ENCODE measurements around the gene GALNT17. TPM values are rescaled to one million over a fixed set of nuclear protein-coding genes. Genes with fewer than 3 reads are reported as not detected.

GALNT17 gene
- total RNA-seq, 1 experiment from 2014 or later, result not detected

DNA sequence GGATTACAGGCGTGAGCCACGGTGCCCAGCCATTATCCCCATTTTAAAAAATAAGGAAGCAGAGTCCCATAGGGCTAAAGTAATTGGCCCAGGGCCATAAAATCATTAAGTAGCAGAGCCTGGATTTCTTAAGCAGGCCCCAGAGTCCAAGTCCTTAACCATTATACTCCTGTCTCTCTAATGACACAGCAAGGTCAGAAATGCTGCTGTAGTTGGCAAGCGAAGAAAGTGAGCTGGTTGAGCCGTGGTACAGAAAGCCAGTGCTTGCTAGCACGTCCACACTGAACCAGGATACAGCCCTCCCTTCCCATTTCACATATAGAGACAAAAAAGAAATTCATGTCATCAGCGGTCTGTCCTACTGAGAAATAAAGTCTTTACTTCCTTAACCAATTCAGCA, 562.7 kb downstream of the GALNT17 start:
- POLR2A ChIA-PET (ENCODE audit: unreplicated experiment), result no interaction called here

DNA sequence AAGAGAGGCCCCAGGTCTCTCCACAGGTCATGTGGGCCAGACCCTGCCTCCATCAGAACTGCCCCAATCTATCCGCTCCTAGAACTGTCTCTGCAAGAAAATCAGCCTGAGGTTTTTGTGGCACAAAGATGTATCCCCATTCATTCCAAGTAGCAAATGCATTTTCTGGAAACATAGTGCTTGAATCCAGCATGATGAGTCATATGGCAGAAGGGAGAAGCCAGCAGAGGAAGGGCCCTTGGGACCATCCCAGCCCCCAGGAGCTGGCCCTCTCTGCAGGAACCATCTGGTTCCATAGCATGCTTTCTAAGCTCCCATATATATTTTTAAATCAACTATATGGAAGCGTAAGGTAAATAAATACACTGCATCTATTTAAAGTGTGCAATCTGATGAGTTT, 563.2 kb downstream of the GALNT17 start:
- no peak overlapping the region for H2AFZ ChIP-seq (ENCODE audit: low read length)
- H4K20me1 ChIP-seq (ENCODE audit: low read length), result no peaks in the 10 kb centered on the region
- H3K27ac ChIP-seq (ENCODE audit: low read length), result no peak overlapping the region
- CTCF ChIA-PET, result no interaction called here
- TF ChIP-seq, protein P1, sequence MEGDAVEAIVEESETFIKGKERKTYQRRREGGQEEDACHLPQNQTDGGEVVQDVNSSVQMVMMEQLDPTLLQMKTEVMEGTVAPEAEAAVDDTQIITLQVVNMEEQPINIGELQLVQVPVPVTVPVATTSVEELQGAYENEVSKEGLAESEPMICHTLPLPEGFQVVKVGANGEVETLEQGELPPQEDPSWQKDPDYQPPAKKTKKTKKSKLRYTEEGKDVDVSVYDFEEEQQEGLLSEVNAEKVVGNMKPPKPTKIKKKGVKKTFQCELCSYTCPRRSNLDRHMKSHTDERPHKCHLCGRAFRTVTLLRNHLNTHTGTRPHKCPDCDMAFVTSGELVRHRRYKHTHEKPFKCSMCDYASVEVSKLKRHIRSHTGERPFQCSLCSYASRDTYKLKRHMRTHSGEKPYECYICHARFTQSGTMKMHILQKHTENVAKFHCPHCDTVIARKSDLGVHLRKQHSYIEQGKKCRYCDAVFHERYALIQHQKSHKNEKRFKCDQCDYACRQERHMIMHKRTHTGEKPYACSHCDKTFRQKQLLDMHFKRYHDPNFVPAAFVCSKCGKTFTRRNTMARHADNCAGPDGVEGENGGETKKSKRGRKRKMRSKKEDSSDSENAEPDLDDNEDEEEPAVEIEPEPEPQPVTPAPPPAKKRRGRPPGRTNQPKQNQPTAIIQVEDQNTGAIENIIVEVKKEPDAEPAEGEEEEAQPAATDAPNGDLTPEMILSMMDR (conservative IDR thresholded peaks at IDR 0.05; ENCODE audit: low read depth, low read length), result no peak
- TF ChIP-seq EZH2 (IDR thresholded peaks at IDR 0.05; ENCODE audit: low read length, unreplicated experiment), result no peak
- TF ChIP-seq EZH2phosphoT487 (IDR thresholded peaks at IDR 0.05; ENCODE audit: borderline replicate concordance, low read length), result no peak
- H3F3A ChIP-seq (ENCODE audit: low read length, unreplicated experiment), result no peaks in the 10 kb centered on the region
- DNase-seq, result no peak
- no peak overlapping the region for H3K9ac ChIP-seq (ENCODE audit: low read length)
- ATAC-seq, result no peak
- H3K9me3 ChIP-seq (ENCODE audit: low read length), result no peaks in the 10 kb centered on the region
- no peaks in the 10 kb centered on the region for H3K36me3 ChIP-seq (ENCODE audit: low read depth, low read length)
- POLR2A ChIA-PET (ENCODE audit: unreplicated experiment), result no interaction called here
- no peaks in the 10 kb centered on the region for H3K79me2 ChIP-seq (ENCODE audit: low read length)
- no peaks in the 10 kb centered on the region for H3K27me3 ChIP-seq (ENCODE audit: low read length)
- no TSS peak for BruUV-seq (replicated peaks)
- no peaks in the 10 kb centered on the region for H3K9me2 ChIP-seq (replicated peaks; ENCODE audit: low read length)
- no peak overlapping the region for H3K4me3 ChIP-seq (ENCODE audit: low read length)
- intact Hi-C loops (cut with micrococcal nuclease), result no loop called here
- no peaks in the 10 kb centered on the region for H3K4me1 ChIP-seq (ENCODE audit: insufficient read depth, low read length)
- no peak overlapping the region for H3K4me2 ChIP-seq (ENCODE audit: low read length)

More for the DNA sequence above, 562.7 kb downstream of the GALNT17 start:
- Histone ChIP-seq H3K27ac (ENCODE audit: low read length) (no peak overlapping the region), H3K4me1 (ENCODE audit: insufficient read depth, low read length) (no peaks in the 10 kb centered on the region), H3K27me3 (ENCODE audit: low read length) (no peaks in the 10 kb centered on the region), H3K4me3 (ENCODE audit: low read length) (no peak overlapping the region), H3K36me3 (ENCODE audit: low read depth, low read length) (no peaks in the 10 kb centered on the region), H4K20me1 (ENCODE audit: low read length) (no peaks in the 10 kb centered on the region), H3K9ac (ENCODE audit: low read length) (no peak overlapping the region), H2AFZ (ENCODE audit: low read length) (no peak overlapping the region), H3K4me2 (ENCODE audit: low read length) (no peak overlapping the region), H3K9me2 (replicated peaks; ENCODE audit: low read length) (no peaks in the 10 kb centered on the region), H3K79me2 (ENCODE audit: low read length) (no peaks in the 10 kb centered on the region), H3K9me3 (ENCODE audit: low read length) (no peaks in the 10 kb centered on the region), H3F3A (ENCODE audit: low read length, unreplicated experiment) (no peaks in the 10 kb centered on the region)
- no TSS peak for BruUV-seq (replicated peaks)
- no peak for ATAC-seq
- CTCF ChIA-PET, result no interaction called here
- TF ChIP-seq EZH2 (IDR thresholded peaks at IDR 0.05; ENCODE audit: low read length, unreplicated experiment) (no peak), EZH2phosphoT487 (IDR thresholded peaks at IDR 0.05; ENCODE audit: borderline replicate concordance, low read length) (no peak)
- TF ChIP-seq, protein P1 (conservative IDR thresholded peaks at IDR 0.05; ENCODE audit: low read depth, low read length), result no peak
- intact Hi-C loops (cut with micrococcal nuclease), result no loop called here
- no peak for DNase-seq

DNA sequence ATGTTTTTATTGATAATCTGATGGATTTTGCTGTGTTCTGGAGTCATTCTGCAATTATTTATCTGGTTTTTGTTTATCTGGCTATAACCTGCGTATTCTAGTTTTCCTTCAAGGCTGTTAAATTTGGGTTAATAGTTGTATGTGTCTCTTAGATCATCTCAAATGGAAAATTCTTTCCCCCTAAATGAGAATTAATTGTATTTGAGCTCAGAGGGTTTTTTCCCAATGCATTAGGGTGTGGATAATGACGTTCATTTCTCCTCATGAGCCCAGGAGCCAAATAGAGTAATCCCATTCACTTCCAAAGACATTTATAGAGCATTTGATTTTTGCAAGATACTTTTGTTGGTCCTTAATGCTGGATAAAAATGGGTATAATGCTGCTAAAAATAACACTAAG, 564.6 kb downstream of the GALNT17 start:
- POLR2A ChIA-PET (ENCODE audit: unreplicated experiment), result no interaction called here
- Histone ChIP-seq H3K9ac (ENCODE audit: low read length) (no peak overlapping the region), H3K79me2 (ENCODE audit: low read length) (no peaks in the 10 kb centered on the region), H3K27ac (ENCODE audit: low read length) (no peak overlapping the region), H3K27me3 (ENCODE audit: low read length) (no peaks in the 10 kb centered on the region), H3K9me2 (replicated peaks; ENCODE audit: low read length) (no peaks in the 10 kb centered on the region), H3F3A (ENCODE audit: low read length, unreplicated experiment) (no peaks in the 10 kb centered on the region), H3K4me2 (ENCODE audit: low read length) (no peak overlapping the region), H3K9me3 (ENCODE audit: low read length) (no peaks in the 10 kb centered on the region), H2AFZ (ENCODE audit: low read length) (no peak overlapping the region), H3K4me3 (ENCODE audit: low read length) (no peak overlapping the region), H3K36me3 (ENCODE audit: low read depth, low read length) (no peaks in the 10 kb centered on the region), H4K20me1 (ENCODE audit: low read length) (no peaks in the 10 kb centered on the region), H3K4me1 (ENCODE audit: insufficient read depth, low read length) (no peaks in the 10 kb centered on the region)
- intact Hi-C loops (cut with micrococcal nuclease), result no loop called here
- no peak for DNase-seq
- TF ChIP-seq EZH2phosphoT487 (IDR thresholded peaks at IDR 0.05; ENCODE audit: borderline replicate concordance, low read length) (no peak), EZH2 (IDR thresholded peaks at IDR 0.05; ENCODE audit: low read length, unreplicated experiment) (no peak)
- TF ChIP-seq, protein P1 (conservative IDR thresholded peaks at IDR 0.05; ENCODE audit: low read depth, low read length), result no peak
- ATAC-seq, result no peak
- CTCF ChIA-PET, result no interaction called here
- no TSS peak for BruUV-seq (replicated peaks)
